GM23338 (cell line): ENCODE data around the gene PSMD3. TPM values are rescaled to one million over a fixed set of nuclear protein-coding genes. Genes with fewer than 3 reads are reported as not detected.

Experiments
- ATAC-seq: fragments of 200-7000 bp; cut with Tn5 transposase; 3 replicates; pipeline ENCODE4 v1.9.1; 2020
- DNase-seq: peaks from one replicate; pipeline ENCODE4 v3.0.0-alpha.2; 2015; ENCODE audit warnings: low spot score
- H2AFZ ChIP-seq: fragments of 200-600 bp; sonication (generic); 2 replicates; pipeline ENCODE4 v1.8.0; 2016; ENCODE audit warnings: antibody characterized with exemption, mild to moderate bottlenecking, moderate library complexity
- H3F3A ChIP-seq: fragments of 200-600 bp; sonication (generic); replicated peaks from 2 replicates; pipeline ENCODE4 v1.8.0; 2017; ENCODE audit warnings: antibody characterized with exemption, mixed run types, low read depth
- H3K27ac ChIP-seq: fragments of 200-600 bp; sonication (generic); 2 replicates; pipeline ENCODE4 v1.6.1; 2016; ENCODE audit warnings: low read depth
- H3K27me3 ChIP-seq: fragments of 200-600 bp; sonication (generic); 2 replicates; pipeline ENCODE4 v1.8.0; 2016; ENCODE audit warnings: mild to moderate bottlenecking, mixed run types, moderate library complexity; ENCODE audit not compliant: insufficient read depth
- H3K36me3 ChIP-seq: fragments of 200-600 bp; sonication (generic); 2 replicates; pipeline ENCODE4 v1.8.0; 2016; ENCODE audit warnings: mild to moderate bottlenecking; ENCODE audit not compliant: insufficient read depth
- H3K4me1 ChIP-seq: fragments of 200-600 bp; sonication (generic); 2 replicates; pipeline ENCODE4 v1.8.0; 2016; ENCODE audit warnings: mild to moderate bottlenecking, moderate library complexity; ENCODE audit not compliant: insufficient read depth
- H3K4me2 ChIP-seq: fragments of 200-600 bp; sonication (generic); 2 replicates; pipeline ENCODE4 v1.7.1; 2017; ENCODE audit warnings: mixed run types
- H3K4me3 ChIP-seq: fragments of 200-600 bp; sonication (generic); 2 replicates; pipeline ENCODE4 v1.6.1; 2016; ENCODE audit warnings: mixed run types
- H3K79me2 ChIP-seq: fragments of 200-600 bp; sonication (generic); replicated peaks from 2 replicates; pipeline ENCODE4 v1.8.0; 2017; ENCODE audit warnings: mild to moderate bottlenecking; ENCODE audit not compliant: insufficient read depth
- H3K9me2 ChIP-seq: fragments of 200-600 bp; sonication (generic); 2 replicates; pipeline ENCODE4 v1.8.0; 2017; ENCODE audit not compliant: insufficient read depth
- H4K20me1 ChIP-seq: fragments of 200-600 bp; sonication (generic); replicated peaks from 2 replicates; pipeline ENCODE4 v1.8.0; 2017; ENCODE audit warnings: mild to moderate bottlenecking; ENCODE audit not compliant: insufficient read depth
- H3K27ac Mint-ChIP-seq: 2 replicates; pipeline ENCODE4 v1.8.0; 2020; ENCODE audit warnings: inconsistent platforms, mild to moderate bottlenecking, moderate library complexity, mixed read lengths
- H3K27me3 Mint-ChIP-seq: 3 replicates; pipeline ENCODE4 v1.8.0; 2022; ENCODE audit warnings: low read depth, mild to moderate bottlenecking, moderate library complexity, mixed read lengths, inconsistent platforms; ENCODE audit not compliant: insufficient read depth, poor library complexity
- H3K36me3 Mint-ChIP-seq: 3 replicates; pipeline ENCODE4 v1.8.0; 2021; ENCODE audit warnings: low read depth, mild to moderate bottlenecking, inconsistent platforms, moderate library complexity, mixed read lengths
- H3K4me1 Mint-ChIP-seq: 3 replicates; pipeline ENCODE4 v1.8.0; 2020; ENCODE audit warnings: mild to moderate bottlenecking, inconsistent platforms, mixed read lengths
- H3K4me3 Mint-ChIP-seq: 3 replicates; pipeline ENCODE4 v1.8.0; 2021; ENCODE audit warnings: moderate library complexity, mild to moderate bottlenecking, inconsistent platforms, mixed read lengths
- H3K9me3 Mint-ChIP-seq: 3 replicates; pipeline ENCODE4 v1.8.0; 2020; ENCODE audit warnings: moderate library complexity, mild to moderate bottlenecking, inconsistent platforms, mixed read lengths
- CTCF ChIP-seq, 2 experiments: fragments of 200-600 bp in 1 of 2; sonication (generic) in 1 of 2; conservative IDR thresholded peaks; 2 replicates each; pipeline versions ENCODE4 v1.5.1 to v1.6.1; 2016 to 2017; ENCODE audit warnings: antibody characterized with exemption in 2 of 2, low read depth in 2 of 2, mild to moderate bottlenecking in 2 of 2, moderate library complexity in 1 of 2
- ETS1 ChIP-seq: IDR thresholded peaks from 2 replicates; pipeline ENCODE4 v1.6.1; 2016; ENCODE audit warnings: antibody characterized with exemption
- EZH2 ChIP-seq: fragments of 200-600 bp; sonication (generic); IDR thresholded peaks from one replicate; pipeline ENCODE4 v1.8.0; 2017; ENCODE audit warnings: antibody characterized with exemption, mild to moderate bottlenecking, low read depth; ENCODE audit not compliant: unreplicated experiment
- NANOG ChIP-seq: IDR thresholded peaks from 2 replicates; pipeline ENCODE4 v1.6.1; 2016; ENCODE audit warnings: antibody characterized with exemption, borderline replicate concordance
- POLR2AphosphoS5 ChIP-seq: IDR thresholded peaks from 2 replicates; pipeline ENCODE4 v1.6.1; 2016; ENCODE audit warnings: antibody characterized with exemption, low read depth
- STAT1 ChIP-seq: IDR thresholded peaks from one replicate; pipeline ENCODE4 v1.6.1; 2016; ENCODE audit warnings: antibody characterized with exemption; ENCODE audit not compliant: unreplicated experiment
- ZNF114 ChIP-seq: fragments of 250-450 bp; sonication (Bioruptor Pico); IDR thresholded peaks from 2 replicates; pipeline ENCODE4 v1.5.0; 2020; ENCODE audit warnings: mild to moderate bottlenecking, moderate library complexity
- ZNF331 ChIP-seq: fragments of 250-450 bp; sonication (Bioruptor Pico); IDR thresholded peaks from 2 replicates; pipeline ENCODE4 v1.5.0; 2020; ENCODE audit warnings: low read depth, mild to moderate bottlenecking, moderate library complexity
- ZNF462 ChIP-seq: fragments of 250-450 bp; sonication (Bioruptor Pico); IDR thresholded peaks from 2 replicates; pipeline ENCODE4 v1.5.0; 2020; ENCODE audit warnings: mild to moderate bottlenecking, moderate library complexity
- polyA plus RNA-seq: library from polyadenylated mRNA; unstranded; fragments of >200 nt; fragmentation: Nextera tagmentation; extraction: Ambion mirVana; gene quantifications from 2 replicates; pipeline ENCODE4 v1.2.1, GENCODE V29; 2016
- total RNA-seq: library from RNA; depleted of rRNA; stranded (reverse); fragments of >200 nt; shearing (Covaris generic); gene quantifications from 2 replicates; pipeline ENCODE4 v1.2.3, GENCODE V29; 2014
- TF ChIP-seq, protein P1 (sequence below): IDR thresholded peaks from one replicate; pipeline ENCODE4 v1.6.1; 2018; ENCODE audit warnings: antibody characterized with exemption; ENCODE audit not compliant: unreplicated experiment

The PSMD3 gene
- total and polyA plus RNA-seq, 2 experiments from 2014 or later, result 112 to 217 TPM

DNA sequence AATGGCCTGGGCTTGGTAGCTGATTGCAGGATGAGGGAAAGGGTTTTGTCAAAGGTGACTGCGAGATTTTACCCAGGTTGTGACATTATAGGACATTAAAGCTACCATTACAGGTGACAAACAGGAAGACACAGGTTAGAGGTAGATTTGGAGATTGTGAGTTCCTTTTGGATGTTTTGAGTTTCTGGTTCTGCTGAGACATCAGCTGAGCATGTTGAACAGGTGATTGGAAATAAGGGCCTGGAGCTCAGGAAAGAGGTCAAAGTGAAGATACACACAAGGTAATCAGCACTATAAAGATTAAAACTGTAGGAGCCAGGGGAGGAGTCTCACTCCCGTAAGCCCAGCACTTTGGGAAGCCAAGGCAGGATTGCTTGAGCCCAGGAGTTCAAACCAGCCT lies 11.8 kb upstream of the PSMD3 start (continued):
- TF ChIP-seq CTCF (conservative IDR thresholded peaks at IDR 0.05; ENCODE audit: low read depth in 2 of 2) (no peak), ETS1 (no peak)

- Histone ChIP-seq H3F3A (no peaks in the 10 kb centered on the region), H3K9me2 (no peaks in the 10 kb centered on the region), H3K27me3 (no peaks in the 10 kb centered on the region; the same call in 1 of the 2 replicates), H2AFZ (no peak overlapping the region), H3K4me1 (no peaks in the 10 kb centered on the region), H3K36me3 (no peaks in the 10 kb centered on the region), H3K4me3 (no peak overlapping the region), H3K79me2 (no peaks in the 10 kb centered on the region), H4K20me1 (no peaks in the 10 kb centered on the region), H3K4me2 (no peak overlapping the region), H3K27ac (no peak overlapping the region)
- ATAC-seq (no peak), DNase-seq (no peak)
- H3K27ac Mint-ChIP-seq, result no peak overlapping the region
- TF ChIP-seq, protein P1, sequence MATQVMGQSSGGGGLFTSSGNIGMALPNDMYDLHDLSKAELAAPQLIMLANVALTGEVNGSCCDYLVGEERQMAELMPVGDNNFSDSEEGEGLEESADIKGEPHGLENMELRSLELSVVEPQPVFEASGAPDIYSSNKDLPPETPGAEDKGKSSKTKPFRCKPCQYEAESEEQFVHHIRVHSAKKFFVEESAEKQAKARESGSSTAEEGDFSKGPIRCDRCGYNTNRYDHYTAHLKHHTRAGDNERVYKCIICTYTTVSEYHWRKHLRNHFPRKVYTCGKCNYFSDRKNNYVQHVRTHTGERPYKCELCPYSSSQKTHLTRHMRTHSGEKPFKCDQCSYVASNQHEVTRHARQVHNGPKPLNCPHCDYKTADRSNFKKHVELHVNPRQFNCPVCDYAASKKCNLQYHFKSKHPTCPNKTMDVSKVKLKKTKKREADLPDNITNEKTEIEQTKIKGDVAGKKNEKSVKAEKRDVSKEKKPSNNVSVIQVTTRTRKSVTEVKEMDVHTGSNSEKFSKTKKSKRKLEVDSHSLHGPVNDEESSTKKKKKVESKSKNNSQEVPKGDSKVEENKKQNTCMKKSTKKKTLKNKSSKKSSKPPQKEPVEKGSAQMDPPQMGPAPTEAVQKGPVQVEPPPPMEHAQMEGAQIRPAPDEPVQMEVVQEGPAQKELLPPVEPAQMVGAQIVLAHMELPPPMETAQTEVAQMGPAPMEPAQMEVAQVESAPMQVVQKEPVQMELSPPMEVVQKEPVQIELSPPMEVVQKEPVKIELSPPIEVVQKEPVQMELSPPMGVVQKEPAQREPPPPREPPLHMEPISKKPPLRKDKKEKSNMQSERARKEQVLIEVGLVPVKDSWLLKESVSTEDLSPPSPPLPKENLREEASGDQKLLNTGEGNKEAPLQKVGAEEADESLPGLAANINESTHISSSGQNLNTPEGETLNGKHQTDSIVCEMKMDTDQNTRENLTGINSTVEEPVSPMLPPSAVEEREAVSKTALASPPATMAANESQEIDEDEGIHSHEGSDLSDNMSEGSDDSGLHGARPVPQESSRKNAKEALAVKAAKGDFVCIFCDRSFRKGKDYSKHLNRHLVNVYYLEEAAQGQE, result no peak
- no peak for TF ChIP-seq ZNF462
- TF ChIP-seq ZNF114 (CRISPR knock-in tag), result no peak
- TF ChIP-seq ZNF331, result no peak
- TF ChIP-seq EZH2, result no peak
- no peak for TF ChIP-seq NANOG
- no peak for TF ChIP-seq STAT1
- TF ChIP-seq POLR2AphosphoS5, result no peak
- H3K27me3 Mint-ChIP-seq, result peaks cover 10% of the 10 kb centered on the region
- no peak overlapping the region for H3K4me3 Mint-ChIP-seq
- H3K4me1 Mint-ChIP-seq, result no peaks in the 10 kb centered on the region; the same call in 2 of the 3 replicates
- H3K36me3 Mint-ChIP-seq, result no peaks in the 10 kb centered on the region
- H3K9me3 Mint-ChIP-seq, result no peaks in the 10 kb centered on the region
Observed at GRCh38 chr17:39969375-39969774, 11.2 kb upstream of the PSMD3 start.
